HL-60/S4 treated with retinoic acid at 250 ng/mL for 4 days and 3 days (cell line): Measurements from ENCODE around the gene PCDHGB7.
"Not testable (repeated sequence)": the region's sequence is repeated elsewhere in the genome, so short reads cannot be mapped to it uniquely, and the experiment has no call there.

Experiments
- in situ Hi-C: fragments of 300-500 bp; cut with MboI; formaldehyde crosslinking; loops from 2 replicates; pipeline ENCODE4 v1.7.0; 2022; ENCODE audit warnings: low sequenced_read_pairs

PCDHGB7 gene

DNA sequence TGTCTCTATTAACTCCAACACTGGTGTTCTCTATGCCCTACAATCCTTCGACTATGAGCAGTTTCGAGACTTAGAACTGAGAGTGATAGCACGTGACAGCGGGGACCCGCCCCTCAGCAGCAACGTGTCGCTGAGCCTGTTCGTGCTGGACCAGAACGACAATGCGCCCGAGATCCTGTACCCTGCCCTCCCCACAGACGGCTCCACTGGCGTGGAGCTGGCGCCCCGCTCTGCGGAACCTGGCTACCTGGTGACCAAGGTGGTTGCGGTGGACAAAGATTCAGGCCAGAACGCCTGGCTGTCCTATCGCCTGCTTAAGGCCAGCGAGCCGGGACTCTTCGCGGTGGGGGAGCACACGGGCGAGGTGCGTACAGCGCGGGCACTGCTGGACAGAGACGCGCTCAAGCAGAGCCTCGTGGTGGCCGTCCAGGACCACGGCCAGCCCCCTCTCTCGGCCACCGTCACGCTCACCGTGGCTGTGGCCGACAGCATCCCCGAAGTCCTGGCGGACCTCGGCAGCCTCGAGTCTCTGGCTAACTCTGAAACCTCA is 5.3 kb downstream of the PCDHGB7 start:
- in situ Hi-C loops = no loop called here

DNA sequence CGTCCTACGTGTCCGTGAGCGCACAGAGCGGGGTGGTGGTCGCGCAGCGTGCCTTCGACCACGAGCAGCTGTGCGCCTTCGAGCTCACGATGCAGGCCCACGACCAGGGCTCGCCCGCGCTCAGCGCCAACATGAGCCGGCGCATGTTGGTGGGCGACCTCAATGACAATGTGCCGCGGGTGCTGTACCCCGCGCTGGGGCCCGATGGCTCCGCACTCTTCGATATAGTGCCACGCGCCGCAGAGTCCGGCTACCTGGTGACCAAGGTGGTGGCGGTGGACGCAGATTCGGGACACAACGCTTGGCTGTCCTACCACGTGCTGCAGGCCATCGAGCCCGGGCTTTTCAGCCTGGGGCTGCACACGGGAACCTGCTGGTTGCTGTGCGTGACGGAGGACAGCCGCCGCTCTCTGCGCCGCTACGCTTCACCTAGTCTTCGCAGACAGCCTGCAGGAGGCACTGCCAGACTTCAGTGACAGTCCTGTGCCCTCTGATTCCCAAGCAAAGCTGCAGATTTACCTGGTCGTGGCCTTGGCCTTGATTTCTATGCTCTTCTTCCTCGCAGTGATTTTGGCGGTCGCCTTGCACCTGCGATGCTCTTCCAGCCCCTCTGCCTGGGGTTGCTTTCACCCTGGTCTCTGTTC is 10.4 kb downstream of the PCDHGB7 start:
- in situ Hi-C loops = no loop called here

DNA sequence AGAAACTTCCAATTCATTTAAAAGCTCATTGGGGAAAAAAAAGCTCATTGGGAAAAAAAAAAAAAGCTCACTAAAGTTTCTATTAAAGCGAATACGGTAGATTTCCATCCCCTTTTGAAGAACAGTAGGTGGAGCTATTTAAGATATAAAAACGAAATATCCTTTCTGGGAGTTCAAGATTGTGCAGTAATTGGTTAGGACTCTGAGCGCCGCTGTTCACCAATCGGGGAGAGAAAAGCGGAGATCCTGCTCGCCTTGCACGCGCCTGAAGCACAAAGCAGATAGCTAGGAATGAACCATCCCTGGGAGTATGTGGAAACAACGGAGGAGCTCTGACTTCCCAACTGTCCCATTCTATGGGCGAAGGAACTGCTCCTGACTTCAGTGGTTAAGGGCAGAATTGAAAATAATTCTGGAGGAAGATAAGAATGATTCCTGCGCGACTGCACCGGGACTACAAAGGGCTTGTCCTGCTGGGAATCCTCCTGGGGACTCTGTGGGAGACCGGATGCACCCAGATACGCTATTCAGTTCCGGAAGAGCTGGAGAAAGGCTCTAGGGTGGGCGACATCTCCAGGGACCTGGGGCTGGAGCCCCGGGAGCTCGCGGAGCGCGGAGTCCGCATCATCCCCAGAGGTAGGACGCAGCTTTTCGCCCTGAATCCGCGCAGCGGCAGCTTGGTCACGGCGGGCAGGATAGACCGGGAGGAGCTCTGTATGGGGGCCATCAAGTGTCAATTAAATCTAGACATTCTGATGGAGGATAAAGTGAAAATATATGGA is 13.0 kb downstream of the PCDHGB7 start, which contains the start of gene PCDHGA12:
PCDHGA12 (plus strand) TSS at position 176 of the 782 bp plus-strand sequence; CDS start at position 429, 253 bp downstream.
- in situ Hi-C loops = no loop called here

DNA sequence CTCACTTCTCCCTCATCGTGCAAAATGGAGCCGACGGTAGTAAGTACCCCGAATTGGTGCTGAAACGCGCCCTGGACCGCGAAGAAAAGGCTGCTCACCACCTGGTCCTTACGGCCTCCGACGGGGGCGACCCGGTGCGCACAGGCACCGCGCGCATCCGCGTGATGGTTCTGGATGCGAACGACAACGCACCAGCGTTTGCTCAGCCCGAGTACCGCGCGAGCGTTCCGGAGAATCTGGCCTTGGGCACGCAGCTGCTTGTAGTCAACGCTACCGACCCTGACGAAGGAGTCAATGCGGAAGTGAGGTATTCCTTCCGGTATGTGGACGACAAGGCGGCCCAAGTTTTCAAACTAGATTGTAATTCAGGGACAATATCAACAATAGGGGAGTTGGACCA is 13.8 kb downstream of the PCDHGB7 start:
- in situ Hi-C loops = no loop called here

DNA sequence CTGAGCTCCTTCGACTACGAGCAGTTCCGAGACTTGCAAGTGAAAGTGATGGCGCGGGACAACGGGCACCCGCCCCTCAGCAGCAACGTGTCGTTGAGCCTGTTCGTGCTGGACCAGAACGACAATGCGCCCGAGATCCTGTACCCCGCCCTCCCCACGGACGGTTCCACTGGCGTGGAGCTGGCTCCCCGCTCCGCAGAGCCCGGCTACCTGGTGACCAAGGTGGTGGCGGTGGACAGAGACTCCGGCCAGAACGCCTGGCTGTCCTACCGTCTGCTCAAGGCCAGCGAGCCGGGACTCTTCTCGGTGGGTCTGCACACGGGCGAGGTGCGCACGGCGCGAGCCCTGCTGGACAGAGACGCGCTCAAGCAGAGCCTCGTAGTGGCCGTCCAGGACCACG is 14.8 kb downstream of the PCDHGB7 start:
- in situ Hi-C loops = not testable (repeated sequence)

DNA sequence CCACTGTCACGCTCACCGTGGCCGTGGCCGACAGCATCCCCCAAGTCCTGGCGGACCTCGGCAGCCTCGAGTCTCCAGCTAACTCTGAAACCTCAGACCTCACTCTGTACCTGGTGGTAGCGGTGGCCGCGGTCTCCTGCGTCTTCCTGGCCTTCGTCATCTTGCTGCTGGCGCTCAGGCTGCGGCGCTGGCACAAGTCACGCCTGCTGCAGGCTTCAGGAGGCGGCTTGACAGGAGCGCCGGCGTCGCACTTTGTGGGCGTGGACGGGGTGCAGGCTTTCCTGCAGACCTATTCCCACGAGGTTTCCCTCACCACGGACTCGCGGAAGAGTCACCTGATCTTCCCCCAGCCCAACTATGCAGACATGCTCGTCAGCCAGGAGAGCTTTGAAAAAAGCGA is 15.2 kb downstream of the PCDHGB7 start:
- in situ Hi-C loops = not testable (repeated sequence)

DNA sequence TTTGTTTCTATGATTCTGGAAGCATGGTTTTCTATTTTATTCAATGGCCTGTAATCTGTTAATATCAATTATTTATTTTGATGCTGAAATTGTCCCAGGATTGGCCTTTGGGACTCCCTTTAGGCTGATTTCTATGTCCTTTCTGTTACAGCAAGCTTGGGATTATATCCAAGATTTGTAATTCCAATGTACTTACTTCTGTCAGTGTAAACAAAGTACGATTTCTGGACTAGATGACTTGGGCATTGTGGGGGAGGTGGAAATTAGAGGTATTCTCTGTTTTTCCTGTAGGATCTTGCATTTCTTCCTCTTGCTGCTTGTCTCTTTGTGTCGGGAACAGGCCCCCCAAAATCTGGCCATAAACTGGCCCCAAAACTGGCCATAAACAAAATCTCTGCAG is 16.5 kb downstream of the PCDHGB7 start:
- in situ Hi-C loops = no loop called here

DNA sequence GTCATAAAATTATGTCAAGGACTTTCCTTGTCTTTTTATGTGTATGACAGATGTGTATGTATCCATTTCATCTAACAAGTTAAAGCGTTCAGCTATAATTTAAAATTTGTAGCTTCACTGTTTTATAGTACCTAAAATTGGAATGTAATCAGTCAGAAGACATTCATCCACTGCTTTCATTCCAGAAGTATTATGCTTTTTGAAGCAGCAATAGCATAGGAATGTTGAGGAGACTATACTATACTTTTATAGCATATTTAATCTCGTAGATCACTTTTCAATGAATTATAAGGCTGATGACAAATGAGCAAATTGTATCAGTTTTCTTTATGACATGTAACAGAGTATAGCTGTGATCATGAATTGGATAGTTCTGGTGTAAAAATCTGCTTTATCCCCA is 19.7 kb downstream of the PCDHGB7 start:
- in situ Hi-C loops = no loop called here

DNA sequence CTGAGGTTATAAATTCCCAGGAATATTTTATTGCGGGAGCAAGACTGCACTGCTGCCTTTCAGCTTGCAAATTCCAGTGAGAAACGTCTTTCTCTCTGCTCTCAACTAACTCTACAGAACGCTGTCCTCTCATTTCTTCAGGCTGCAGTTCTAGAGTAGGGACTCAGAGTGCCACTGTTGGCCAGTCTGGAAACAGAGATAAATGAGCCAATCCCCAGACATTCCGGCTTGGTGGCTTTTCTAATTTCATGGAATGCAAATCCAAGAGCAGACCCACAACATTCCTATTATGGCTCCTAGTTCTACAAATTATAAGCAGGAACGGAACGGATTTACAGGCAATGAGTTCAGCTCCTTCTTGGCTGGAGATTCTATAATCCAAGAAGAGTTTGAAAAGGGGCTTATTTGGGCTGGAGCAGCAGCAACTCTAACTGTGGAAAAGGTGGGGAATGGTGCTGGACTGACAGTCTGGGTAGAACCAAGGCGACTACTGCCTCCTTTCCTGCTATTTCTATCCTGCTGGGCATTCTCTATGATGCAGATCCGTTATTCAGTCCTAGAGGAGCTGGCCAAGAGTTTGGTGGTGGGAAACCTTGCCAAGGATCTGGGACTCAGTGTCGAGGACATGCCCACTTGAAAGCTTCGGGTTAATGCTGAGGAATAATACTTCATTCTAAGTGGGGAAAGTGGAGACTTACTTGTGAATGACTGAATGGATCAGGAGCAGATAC is 22.1 kb downstream of the PCDHGB7 start:
- in situ Hi-C loops = no loop called here

DNA sequence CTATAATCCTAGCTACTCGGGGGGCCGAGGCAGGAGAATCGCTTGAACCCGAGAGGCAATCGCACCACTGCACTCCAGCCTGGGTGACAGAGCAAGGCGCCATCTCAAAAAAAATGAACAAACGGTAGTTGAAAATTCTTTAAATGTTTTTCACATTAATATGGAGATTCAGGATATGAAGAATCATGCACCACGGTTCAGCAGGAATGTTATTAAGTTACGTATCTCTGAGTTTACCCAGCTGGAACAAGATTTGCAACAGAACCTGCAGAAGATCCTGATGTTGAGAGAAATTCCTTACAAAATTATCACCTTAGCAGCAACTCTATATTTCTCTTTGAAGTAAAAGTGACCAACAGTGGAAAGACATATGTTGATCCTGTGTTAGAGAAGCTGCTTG is 22.9 kb downstream of the PCDHGB7 start:
- in situ Hi-C loops = no loop called here

DNA sequence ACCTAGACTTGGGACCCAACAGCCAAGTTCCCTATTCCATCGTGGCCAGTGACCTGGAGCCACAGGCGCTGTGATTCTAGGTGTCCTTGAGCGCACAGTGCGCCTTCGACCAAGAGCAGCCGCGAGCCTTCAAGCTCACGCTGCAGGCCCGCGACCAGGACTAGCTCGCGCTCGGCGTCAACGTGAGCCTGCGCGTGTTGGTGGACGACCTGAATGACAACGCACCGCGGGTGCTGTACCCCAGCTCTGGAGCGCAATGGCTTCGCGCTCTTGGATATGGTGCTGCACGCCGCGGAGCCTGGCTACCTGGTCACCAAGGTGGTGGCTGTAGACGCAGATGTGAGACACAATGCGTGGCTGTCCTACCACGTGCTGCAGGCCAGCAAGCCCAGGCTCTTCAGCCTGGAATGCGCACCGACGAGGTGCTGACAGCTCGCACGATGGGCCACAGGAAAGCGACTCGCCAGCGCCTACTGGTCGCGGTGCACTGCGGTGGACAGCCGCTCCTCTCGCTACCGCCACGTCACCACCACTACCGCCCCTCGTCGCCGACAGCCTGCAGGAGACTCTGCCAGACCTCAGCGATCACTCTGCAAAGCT is 24.2 kb downstream of the PCDHGB7 start:
- in situ Hi-C loops = no loop called here

DNA sequence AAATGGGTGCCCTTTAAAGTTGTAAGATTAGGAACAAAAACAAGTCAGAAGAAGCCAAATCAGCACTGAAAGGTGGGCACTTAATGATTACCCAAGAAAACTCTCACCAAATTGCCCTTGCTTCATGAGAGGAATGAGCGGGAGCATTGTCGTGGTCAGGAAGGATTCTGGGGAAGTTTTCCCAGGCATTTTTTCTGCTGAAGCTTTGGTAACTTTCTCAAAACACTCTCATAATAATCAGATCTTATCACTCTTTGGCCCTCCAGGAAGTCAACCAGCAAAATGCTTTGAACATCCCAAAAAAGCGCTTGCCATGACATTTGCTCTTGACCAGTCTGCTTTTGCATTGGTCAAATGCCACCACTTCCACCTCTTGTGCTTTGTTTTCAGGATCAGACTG is 47.9 kb downstream of the PCDHGB7 start:
- in situ Hi-C loops = no loop called here
